H1 (cell line): ENCODE results near the gene IFIT1. TPM values are rescaled to one million over a fixed set of nuclear protein-coding genes. Genes with fewer than 3 reads are reported as not detected.

Source experiments
- CTCF ChIA-PET: fragments of 300-600 bp; sonication (Branson Sonifier 250); formaldehyde crosslinking; loops from one replicate; lab custom pipeline; 2021; ENCODE audit not compliant: partially characterized antibody; lab: Charles Lee
- POLR2A ChIA-PET: fragments of 300-600 bp; sonication (Branson Sonifier 250); formaldehyde crosslinking; loops from one replicate; lab custom pipeline; 2021; ENCODE audit warnings: inconsistent platforms; ENCODE audit not compliant: partially characterized antibody; lab: Charles Lee
- DNase-seq, 2 experiments: peaks; one replicate each; pipeline versions ENCODE4 v3.0.0 to v3.0.0-alpha.2; 2010 to 2022; ENCODE audit warnings: low spot score in 2 of 2, low read depth in 1 of 2, mixed read lengths in 1 of 2
- FAIRE-seq: peaks from 2 replicates; lab custom pipeline; 2011; peaks lifted over from hg19 to GRCh38; lab: Jason Lieb, UNC
- H2AFZ ChIP-seq: 2 replicates; pipeline ENCODE4 v1.8.1; 2012; ENCODE audit warnings: low read length, inconsistent platforms
- H2AK5ac ChIP-seq: 2 replicates; pipeline ENCODE4 v1.6.1; 2013; ENCODE audit warnings: low read depth, low read length
- H2BK120ac ChIP-seq: replicated peaks from 2 replicates; pipeline ENCODE3; 2013; ENCODE audit warnings: low read depth, low read length, inconsistent platforms
- H2BK12ac ChIP-seq: 2 replicates; pipeline ENCODE4 v1.6.1; 2013; ENCODE audit warnings: low read depth, low read length
- H2BK15ac ChIP-seq: 2 replicates; pipeline ENCODE4 v1.6.1; 2013; ENCODE audit warnings: low read length
- H2BK20ac ChIP-seq: 2 replicates; pipeline ENCODE4 v1.6.1; 2013; ENCODE audit warnings: low read length
- H2BK5ac ChIP-seq: 2 replicates; pipeline ENCODE4 v1.6.1; 2013; ENCODE audit warnings: low read depth, low read length
- H3K14ac ChIP-seq: 2 replicates; pipeline ENCODE4 v1.6.1; 2013; ENCODE audit warnings: inconsistent platforms; ENCODE audit not compliant: insufficient read length
- H3K18ac ChIP-seq: 2 replicates; pipeline ENCODE4 v1.6.1; 2013; ENCODE audit warnings: low read length; ENCODE audit errors: extremely low read depth
- H3K23ac ChIP-seq: 2 replicates; pipeline ENCODE4 v1.6.1; 2013; ENCODE audit warnings: inconsistent platforms; ENCODE audit not compliant: insufficient read length
- H3K23me2 ChIP-seq: 2 replicates; pipeline ENCODE4 v1.6.1; 2013; ENCODE audit warnings: low read depth, low read length
- H3K27ac ChIP-seq: 2 replicates; pipeline ENCODE4 v1.6.1; 2011; ENCODE audit warnings: low read depth, low read length, inconsistent platforms
- H3K27me3 ChIP-seq, 4 experiments: replicated peaks in 1 of 4; 1 replicate in 1 of 4; 2 replicates in 3 of 4; pipeline versions ENCODE4 v1.6.1 to v1.8.1; 2011 to 2013; ENCODE audit warnings: low read length in 3 of 4, mild to moderate bottlenecking in 3 of 4, inconsistent platforms in 2 of 4, mixed read lengths in 2 of 4, moderate library complexity in 1 of 4; ENCODE audit not compliant: control insufficient read depth in 3 of 4, insufficient read depth in 3 of 4; ENCODE audit errors: extremely low read depth in 1 of 4
- H3K36me3 ChIP-seq, 4 experiments: 2 replicates each; pipeline versions ENCODE4 v1.6.1 to v1.8.1; 2011 to 2013; ENCODE audit warnings: mild to moderate bottlenecking in 4 of 4, low read length in 3 of 4, moderate library complexity in 2 of 4, control low read depth in 1 of 4, inconsistent platforms in 1 of 4; ENCODE audit not compliant: insufficient read depth in 4 of 4, control insufficient read depth in 2 of 4
- H3K4ac ChIP-seq: replicated peaks from 2 replicates; pipeline ENCODE3; 2013; ENCODE audit warnings: low read length, low read depth, mixed read lengths, inconsistent platforms; ENCODE audit not compliant: insufficient read length
- H3K4me1 ChIP-seq, 4 experiments: replicated peaks in 1 of 4; 1 replicate in 1 of 4; 2 replicates in 3 of 4; pipeline versions ENCODE4 v1.6.1 to v1.8.1; 2011 to 2013; ENCODE audit warnings: low read length in 3 of 4, inconsistent platforms in 2 of 4, mixed read lengths in 1 of 4; ENCODE audit not compliant: insufficient read depth in 4 of 4, control insufficient read depth in 3 of 4
- H3K4me2 ChIP-seq, 2 experiments: 2 replicates each; pipeline versions ENCODE4 v1.6.1 to v1.8.1; 2011 to 2013; ENCODE audit warnings: low read depth in 2 of 2, low read length in 2 of 2, control low read depth in 1 of 2, inconsistent platforms in 1 of 2, mild to moderate bottlenecking in 1 of 2; ENCODE audit not compliant: insufficient read depth in 1 of 2
- H3K4me3 ChIP-seq, 4 experiments: fragments of 200-600, 300-600 bp in 1 of 4; sonication (generic), shearing (Covaris generic), sonication (Bioruptor Twin) in 1 of 4; 2 replicates each; pipeline versions ENCODE4 v1.5.1 to v1.8.1; 2011 to 2016; ENCODE audit warnings: low read length in 4 of 4, low read depth in 3 of 4, control low read depth in 2 of 4, inconsistent platforms in 2 of 4, mild to moderate bottlenecking in 2 of 4, mixed read lengths in 1 of 4, moderate library complexity in 1 of 4; ENCODE audit not compliant: insufficient read depth in 2 of 4; ENCODE audit errors: extremely low read depth in 1 of 4
- H3K56ac ChIP-seq: replicated peaks from 2 replicates; pipeline ENCODE3; 2013; ENCODE audit warnings: low read depth, mild to moderate bottlenecking, mixed read lengths, low read length, inconsistent platforms; ENCODE audit not compliant: insufficient read length
- H3K79me1 ChIP-seq: 2 replicates; pipeline ENCODE4 v1.6.1; 2013; ENCODE audit warnings: low read depth, low read length, control low read depth
- H3K79me2 ChIP-seq, 2 experiments: 2 replicates each; pipeline versions ENCODE4 v1.6.1 to v1.8.1; 2012 to 2013; ENCODE audit warnings: low read length in 2 of 2, mild to moderate bottlenecking in 2 of 2, inconsistent platforms in 1 of 2; ENCODE audit not compliant: insufficient read depth in 2 of 2, control insufficient read depth in 1 of 2
- H3K9ac ChIP-seq, 4 experiments: replicated peaks in 1 of 4; 1 replicate in 1 of 4; 2 replicates in 3 of 4; pipeline versions ENCODE4 v1.6.1 to v1.8.1; 2011 to 2013; ENCODE audit warnings: low read depth in 3 of 4, low read length in 3 of 4, control low read depth in 2 of 4, mild to moderate bottlenecking in 2 of 4, moderate library complexity in 2 of 4, inconsistent platforms in 1 of 4; ENCODE audit errors: extremely low read depth in 1 of 4
- H3K9me3 ChIP-seq, 2 experiments: 2 replicates each; pipeline versions ENCODE4 v1.6.1 to v1.8.1; 2012 to 2013; ENCODE audit warnings: mild to moderate bottlenecking in 2 of 2, moderate library complexity in 2 of 2, control low read depth in 1 of 2, inconsistent platforms in 1 of 2, low read depth in 1 of 2, low read length in 1 of 2, mixed read lengths in 1 of 2; ENCODE audit not compliant: insufficient read depth in 2 of 2
- H4K20me1 ChIP-seq, 2 experiments: replicated peaks in 1 of 2; 2 replicates each; pipeline versions ENCODE3 to v1.8.1; 2011 to 2013; ENCODE audit warnings: inconsistent platforms in 2 of 2, low read length in 2 of 2, mild to moderate bottlenecking in 1 of 2; ENCODE audit not compliant: insufficient read depth in 2 of 2, control insufficient read depth in 1 of 2
- H4K5ac ChIP-seq: 2 replicates; pipeline ENCODE4 v1.6.1; 2013; ENCODE audit warnings: low read length, low read depth, mixed read lengths, inconsistent platforms; ENCODE audit not compliant: insufficient read length
- H4K8ac ChIP-seq: 2 replicates; pipeline ENCODE4 v1.8.0; 2013; ENCODE audit warnings: mild to moderate bottlenecking, moderate library complexity, low read length, inconsistent platforms; ENCODE audit not compliant: insufficient read depth; ENCODE audit errors: extremely low read depth
- H4K91ac ChIP-seq: replicated peaks from 2 replicates; pipeline ENCODE3; 2013; ENCODE audit warnings: low read length, mixed read lengths, inconsistent platforms; ENCODE audit not compliant: insufficient read length
- CBX5 ChIP-seq: fragments of 300-800, 300-1000 bp; sonication (generic); IDR thresholded peaks from 2 replicates; pipeline ENCODE4 v1.7.1; 2016; ENCODE audit warnings: antibody characterized with exemption, low read length, low read depth
- CBX8 ChIP-seq: fragments of 300-800, 300-1000 bp; sonication (generic); IDR thresholded peaks from 2 replicates; pipeline ENCODE4 v1.7.1; 2016; ENCODE audit warnings: low read depth, low read length, borderline replicate concordance
- CEBPB ChIP-seq: IDR thresholded peaks from 2 replicates; pipeline ENCODE4 v1.6.1; 2012; ENCODE audit warnings: low read depth, low read length
- CHD1 ChIP-seq: IDR thresholded peaks from 2 replicates; pipeline ENCODE4 v1.6.1; 2012; ENCODE audit warnings: low read depth, low read length, improper control_type of control experiment
- CREB1 ChIP-seq: IDR thresholded peaks from 2 replicates; pipeline ENCODE4 v1.6.1; 2012; ENCODE audit warnings: inconsistent platforms
- EGR1 ChIP-seq: IDR thresholded peaks from 2 replicates; pipeline ENCODE4 v1.6.1; 2011; ENCODE audit warnings: low read depth, low read length, borderline replicate concordance
- GTF2F1 ChIP-seq: IDR thresholded peaks from 2 replicates; pipeline ENCODE4 v1.6.1; 2012; ENCODE audit warnings: low read depth, low read length, improper control_type of control experiment, borderline replicate concordance
- KDM4A ChIP-seq: IDR thresholded peaks from one replicate; pipeline ENCODE4 v1.7.1; 2012; ENCODE audit warnings: low read depth, mild to moderate bottlenecking, moderate library complexity, low read length, inconsistent platforms; ENCODE audit not compliant: severe bottlenecking
- POLR2AphosphoS5 ChIP-seq: IDR thresholded peaks from 2 replicates; pipeline ENCODE4 v1.6.1; 2011; ENCODE audit warnings: low read depth, low read length
- SIRT6 ChIP-seq: IDR thresholded peaks from one replicate; pipeline ENCODE4 v1.7.1; 2012; ENCODE audit warnings: low read length, inconsistent platforms
- SIX5 ChIP-seq: IDR thresholded peaks from 2 replicates; pipeline ENCODE4 v1.6.1; 2011; ENCODE audit warnings: mild to moderate bottlenecking, low read depth, low read length
- SP2 ChIP-seq: IDR thresholded peaks from 2 replicates; pipeline ENCODE4 v1.6.1; 2012; ENCODE audit warnings: mild to moderate bottlenecking, low read length, inconsistent platforms
- TBP ChIP-seq: IDR thresholded peaks from 2 replicates; pipeline ENCODE4 v1.6.1; 2011; ENCODE audit warnings: low read depth, low read length, improper control_type of control experiment
- TEAD4 ChIP-seq: IDR thresholded peaks from 2 replicates; pipeline ENCODE4 v1.6.1; 2012; ENCODE audit warnings: low read depth, low read length, inconsistent platforms, mixed read lengths
- WGBS, 2 experiments: shearing (Covaris generic) in 1 of 2; methylation state at CpG; one replicate each; pipeline versions ENCODE4 v1.1.6 to v1.1.7; 2013 to 2015; ENCODE audit warnings: low lambda C conversion rate in 2 of 2, mixed read lengths in 2 of 2, inconsistent platforms in 1 of 2, low coverage in 1 of 2, missing lambda C conversion rate in 1 of 2; ENCODE audit not compliant: insufficient replicate concordance in 2 of 2, insufficient coverage in 1 of 2, insufficient read length in 1 of 2; ENCODE audit errors: extremely low coverage in 1 of 2, missing lambda C conversion rate in 1 of 2; 5-methylcytosine and 5-hydroxymethylcytosine counted together
- polyA plus RNA-seq, 7 experiments: library from polyadenylated mRNA; depleted of rRNA in 3 of 7; stranded (reverse) in 5 of 7; unstranded in 2 of 7; fragments of >200 nt in 5 of 7; fragments of 200-250 nt in 2 of 7; gene quantifications; 1 replicate in 5 of 7; 2 replicates in 1 of 7; 4 replicates in 1 of 7; pipeline versions ENCODE4 v1.2.1 to v1.2.3, GENCODE V29; 2011 to 2013; ENCODE audit warnings: missing spikeins in 2 of 7, mixed read lengths in 2 of 7
- total RNA-seq: library from RNA; stranded (reverse); fragmentation: NEBNext Ultra II Directional; extraction: Animal tissue kit (Norgen Biotek cat#: 25700); gene quantifications from 2 replicates; pipeline ENCODE4 v1.2.1, GENCODE V29; 2021
- TF ChIP-seq, protein P1 (sequence below): IDR thresholded peaks from 2 replicates; pipeline ENCODE4 v1.6.1; 2012; ENCODE audit warnings: inconsistent platforms

Gene IFIT1
- total and polyA plus RNA-seq, 2 of the 8 experiments (the other 6 are each of a cell fraction or from before 2014, with no cell fraction given) = 0.94 to 1.5 TPM

DNA sequence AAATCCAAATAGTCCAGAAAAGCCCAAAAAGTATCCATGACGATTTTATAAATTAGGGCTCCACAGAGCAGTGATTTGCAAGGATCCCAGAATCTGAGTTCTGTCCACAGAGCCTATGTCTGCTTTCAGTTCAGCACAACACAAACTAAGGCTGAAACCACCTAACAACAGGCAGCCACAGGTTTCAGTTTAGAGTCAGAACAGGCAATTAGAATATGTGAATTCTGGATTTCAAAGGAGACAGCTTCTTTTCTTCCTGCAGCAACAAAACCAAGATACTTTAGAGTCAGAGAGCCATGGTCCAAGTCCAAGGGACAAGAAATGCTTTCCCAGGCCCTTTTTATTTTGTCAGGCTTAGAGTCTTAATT, 41.0 kb upstream of the IFIT1 start:
- Histone ChIP-seq H2BK5ac (no peak overlapping the region), H3K27ac (no peak overlapping the region), H3K79me2 (no peaks in the 10 kb centered on the region), H2BK120ac (no peak overlapping the region), H4K8ac (no peak overlapping the region), H2BK12ac (no peak overlapping the region; the same call in 1 of the 2 replicates), H3K23ac (no peak overlapping the region), H2AK5ac (no peak overlapping the region), H4K5ac (no peak overlapping the region), H3K79me1 (no peaks in the 10 kb centered on the region), H3K4me2 (no peak overlapping the region), H4K91ac (no peak overlapping the region), H2BK20ac (no peak overlapping the region), H3K27me3 (no peaks in the 10 kb centered on the region), H3K9me3 (no peaks in the 10 kb centered on the region), H2AFZ (peak overlapping the region; percentile 89), H3K4ac (no peak overlapping the region), H3K23me2 (no peaks in the 10 kb centered on the region), H3K18ac (no peak overlapping the region), H3K14ac (no peak overlapping the region), H3K4me1 (peaks cover 5 to 22% (median 19%) of the 10 kb centered on the region in 4 experiments; a peak in 6 of 7 replicates), H2BK15ac (no peak overlapping the region), H3K4me3 (no peak overlapping the region), H4K20me1 (no peaks in the 10 kb centered on the region), H3K9ac (no peak overlapping the region), H3K36me3 (no peaks in the 10 kb centered on the region), H3K56ac (no peak overlapping the region)
- ChIA-PET POLR2A (no interaction called here), CTCF (interaction anchor here (1.3 to 9.3 kb wide), 3 partner anchors 13 to 21 kb away, joined by 3 to 64 read pairs (median 5); no protein-coding TSS in a partner anchor)
- 58% methylated on average over 1 of the region's 1 CpG; no CpG with 5 or more reads in 1 of the 2 experiments for WGBS, 2 experiments
- DNase-seq (no peak), FAIRE-seq (no peak)
- TF ChIP-seq CHD1 (no peak), TBP (no peak), SIRT6 (no peak), CBX8 (no peak), POLR2AphosphoS5 (no peak), SIX5 (no peak), EGR1 (no peak), CREB1 (no peak), CEBPB (no peak), CBX5 (no peak), KDM4A (no peak), GTF2F1 (no peak), SP2 (no peak), TEAD4 (no peak)
- TF ChIP-seq, protein P1, sequence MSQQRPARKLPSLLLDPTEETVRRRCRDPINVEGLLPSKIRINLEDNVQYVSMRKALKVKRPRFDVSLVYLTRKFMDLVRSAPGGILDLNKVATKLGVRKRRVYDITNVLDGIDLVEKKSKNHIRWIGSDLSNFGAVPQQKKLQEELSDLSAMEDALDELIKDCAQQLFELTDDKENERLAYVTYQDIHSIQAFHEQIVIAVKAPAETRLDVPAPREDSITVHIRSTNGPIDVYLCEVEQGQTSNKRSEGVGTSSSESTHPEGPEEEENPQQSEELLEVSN = no peak
